HG03342 (cell line): Measurements from ENCODE around the gene PTGES2.
"Not testable (repeated sequence)": the region's sequence is repeated elsewhere in the genome, so short reads cannot be mapped to it uniquely, and the experiment has no call there.

ENCODE experiments used
- ATAC-seq: cut with Tn5 transposase; IDR thresholded peaks from one replicate; pipeline ENCODE4 v1.9.1; 2021; ENCODE audit warnings: mild to moderate bottlenecking, moderate library complexity; ENCODE audit not compliant: unreplicated experiment

Gene PTGES2

DNA sequence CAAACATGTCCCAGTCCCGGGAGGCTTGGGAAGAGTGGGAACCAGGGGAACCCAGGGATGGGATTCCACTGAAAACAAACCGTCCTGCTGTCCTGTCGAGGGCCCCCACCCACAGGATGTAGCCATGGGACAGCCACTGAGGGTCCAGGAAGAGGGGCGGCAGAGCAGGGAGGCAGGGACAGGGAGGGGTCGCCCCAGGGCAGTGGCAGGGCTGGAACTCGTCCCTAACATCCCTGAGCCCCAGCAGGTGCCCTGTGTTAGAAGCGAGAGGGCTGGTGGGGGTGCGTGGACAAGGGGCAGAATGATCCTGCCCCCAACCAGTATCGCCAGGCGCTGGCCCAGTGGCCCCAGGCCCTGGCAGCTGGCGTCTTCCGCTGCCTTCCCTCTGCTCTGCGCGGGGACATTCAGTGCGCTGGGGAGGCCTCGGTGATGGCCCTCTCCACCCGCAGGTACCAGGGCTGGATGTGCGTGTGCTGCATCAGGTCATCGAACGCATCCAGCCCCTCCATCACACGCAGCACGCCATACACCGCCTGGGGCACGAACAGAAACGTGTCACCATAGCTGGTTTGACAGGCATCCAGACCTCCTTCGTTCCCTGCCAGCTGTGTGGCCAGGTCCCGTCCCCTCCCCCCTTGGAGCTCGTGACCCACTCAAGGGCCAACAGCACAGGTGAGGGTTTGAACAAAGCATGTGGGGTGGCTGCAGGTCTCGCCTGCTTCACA, 6.6 kb downstream of the PTGES2 start:
- ATAC-seq, result no peak

DNA sequence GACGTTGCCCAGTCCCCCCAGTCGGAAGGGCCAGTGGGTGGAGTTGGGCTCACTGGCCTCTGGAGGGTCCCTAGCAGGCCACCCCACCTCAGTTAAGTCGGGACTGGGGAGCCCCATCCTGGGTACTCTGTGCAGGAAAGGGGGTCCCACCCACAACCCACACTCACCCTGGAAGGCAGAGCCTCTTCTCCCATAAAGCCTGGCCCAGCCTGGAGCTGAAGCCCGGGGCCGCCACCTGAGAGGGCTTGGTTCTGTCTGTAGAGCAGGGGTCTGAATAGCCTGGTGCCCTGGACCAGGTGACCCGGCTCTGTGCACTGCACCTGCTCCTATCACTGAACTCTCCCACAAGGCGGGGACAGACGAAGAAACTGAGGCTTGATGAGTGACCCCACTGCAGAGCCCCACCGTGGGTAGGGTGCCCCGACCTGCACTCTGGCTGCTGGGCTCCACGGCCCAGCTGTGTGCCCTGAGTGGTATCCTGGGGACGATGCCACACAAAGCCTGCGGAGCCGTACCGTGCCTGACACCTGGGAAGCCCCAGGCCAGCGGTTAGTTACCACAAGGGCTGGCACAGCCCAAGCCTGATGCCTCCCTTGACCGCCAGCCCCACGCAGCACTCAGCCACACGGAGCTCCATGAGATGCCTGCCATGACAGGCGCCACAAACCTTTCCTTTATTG, 7.3 kb downstream of the PTGES2 start:
- no peak for ATAC-seq

DNA sequence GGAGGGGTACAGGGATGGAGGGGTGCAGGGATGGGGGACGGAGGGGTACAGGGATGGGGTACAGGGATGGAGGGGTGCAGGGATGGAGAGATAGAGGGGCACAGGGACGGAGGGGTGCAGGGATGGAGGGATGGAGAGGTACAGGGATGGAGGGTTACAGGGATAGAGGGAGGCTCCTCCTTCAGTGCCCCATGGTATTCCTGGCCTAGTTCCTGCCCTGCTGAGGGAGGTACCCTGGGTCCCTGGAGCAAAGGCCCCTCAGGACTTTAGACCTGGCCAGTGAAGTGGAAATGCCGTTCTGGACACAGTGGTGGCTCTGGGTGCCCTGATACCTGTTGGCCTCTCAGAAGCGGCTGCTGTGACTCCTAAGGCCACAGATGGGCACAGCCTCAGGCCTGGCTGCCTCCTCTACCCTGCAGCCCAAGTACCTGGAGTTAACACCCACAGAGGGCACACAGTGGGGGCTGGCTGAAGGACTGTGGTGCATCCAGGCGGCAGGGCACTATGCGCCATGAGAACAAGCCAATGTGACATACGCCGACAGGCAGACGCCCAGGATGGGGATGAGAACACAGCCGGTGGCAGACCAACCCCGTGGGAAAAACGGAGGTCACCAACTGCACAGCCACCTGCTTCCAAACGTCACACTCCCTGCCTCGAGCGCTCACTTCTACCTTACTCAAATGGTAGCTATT, 8.4 kb downstream of the PTGES2 start:
- ATAC-seq, result no peak

DNA sequence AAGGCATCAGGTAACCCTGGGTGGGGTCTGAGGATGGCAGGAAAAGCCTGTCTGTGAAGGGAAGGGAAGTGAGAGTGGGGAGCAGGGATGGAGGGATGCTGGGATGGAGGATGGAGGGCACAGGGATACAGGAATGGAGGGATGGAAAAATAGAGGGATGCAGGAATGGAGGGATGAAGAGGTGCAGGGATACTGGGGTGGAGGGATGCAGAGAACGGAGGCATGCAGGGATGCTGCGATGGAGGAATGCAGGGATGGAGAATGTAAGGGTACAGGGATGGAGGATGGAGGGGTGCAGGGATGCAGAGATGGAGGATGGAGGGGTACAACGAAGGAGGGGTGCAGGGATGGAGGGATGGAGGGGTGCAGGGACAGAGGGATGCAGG, 9.1 kb downstream of the PTGES2 start:
- ATAC-seq, result no peak

DNA sequence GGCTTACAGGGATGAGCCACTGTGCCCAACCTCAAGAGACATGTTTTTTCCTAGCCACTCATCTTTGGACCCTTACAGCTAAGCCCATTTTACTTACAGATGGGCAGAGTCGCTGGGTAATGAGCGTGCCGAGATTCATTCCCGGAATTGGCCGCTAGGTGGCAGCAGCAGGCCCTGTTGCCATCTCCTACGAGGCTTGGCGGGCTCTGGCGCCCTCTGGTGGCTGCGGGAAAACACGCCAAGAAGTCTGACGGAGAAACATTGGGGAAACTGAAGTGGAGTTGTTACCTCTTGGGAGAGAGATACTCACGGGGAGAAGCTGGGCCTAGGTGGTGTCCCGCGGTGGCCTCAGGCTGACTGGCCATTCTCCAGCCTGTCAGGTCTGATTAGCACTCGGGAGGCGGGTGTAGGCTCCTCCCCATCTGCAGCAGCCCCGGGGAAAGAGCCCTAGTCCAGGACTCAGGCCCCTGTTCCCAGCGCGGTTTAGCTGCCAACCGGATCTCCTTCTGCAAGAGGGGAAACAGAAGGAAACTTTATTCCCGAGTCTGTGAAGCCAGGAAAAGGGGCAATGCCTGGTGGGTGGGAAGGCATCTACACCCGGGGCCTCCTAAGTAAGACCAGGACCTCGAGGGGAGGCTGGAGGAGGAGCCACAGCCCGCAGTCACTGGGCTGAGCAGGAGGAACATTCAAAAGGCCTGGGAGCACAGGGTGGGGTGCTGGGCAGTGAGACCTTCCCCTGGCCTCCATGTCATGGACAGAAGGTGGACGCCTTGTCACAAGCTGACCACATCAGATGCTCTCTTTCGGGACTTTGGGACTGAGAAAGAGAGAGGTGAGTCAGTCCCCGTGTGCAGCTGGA, 9.7 kb downstream of the PTGES2 start:
- peak; percentile 53 for ATAC-seq

DNA sequence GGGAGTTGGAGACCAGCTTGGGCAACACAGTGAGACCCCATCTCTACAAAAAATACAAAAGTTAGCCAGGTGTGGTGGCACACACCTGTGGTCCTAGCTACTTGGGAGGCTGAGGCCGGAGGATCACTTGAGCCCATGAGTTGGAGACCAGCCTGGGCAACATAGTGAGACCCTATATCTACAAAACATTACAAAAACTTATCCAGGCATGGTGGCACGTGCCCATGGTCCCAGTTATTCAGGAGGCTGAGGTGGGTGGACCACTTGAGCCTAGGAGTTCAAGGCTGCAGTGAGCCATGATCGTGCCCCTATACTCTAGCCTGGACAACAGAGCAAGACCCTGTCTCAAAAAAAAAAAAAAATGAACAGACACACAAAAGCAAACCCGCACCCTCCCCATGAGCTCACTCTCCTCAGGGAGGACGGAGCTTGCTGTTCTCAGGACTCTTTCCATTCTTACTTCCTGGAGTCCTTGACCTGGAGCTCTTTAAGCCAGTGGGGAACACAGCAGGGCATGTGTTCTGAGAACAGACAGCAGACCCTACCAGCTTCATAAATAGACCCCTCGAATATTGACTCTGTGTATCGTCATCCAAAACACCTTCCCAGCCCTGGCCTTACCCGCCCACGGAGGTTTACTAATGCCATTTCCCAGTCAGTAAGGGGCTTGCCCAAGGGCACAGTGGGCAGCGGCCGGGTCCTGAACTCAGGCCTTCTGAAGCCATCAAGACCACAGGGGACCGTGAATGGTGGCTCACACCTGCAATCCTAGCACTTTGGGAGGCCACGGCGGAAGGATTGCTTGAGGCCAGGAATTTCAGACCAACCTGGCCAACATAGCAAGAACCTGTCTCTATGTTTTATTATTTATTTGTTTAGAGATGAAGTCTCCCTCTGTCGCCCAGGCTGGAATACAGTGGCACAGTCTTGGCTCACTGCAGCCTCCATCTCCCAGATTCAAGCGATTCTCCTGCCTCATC, 11.1 kb downstream of the PTGES2 start:
- ATAC-seq, result no peak

DNA sequence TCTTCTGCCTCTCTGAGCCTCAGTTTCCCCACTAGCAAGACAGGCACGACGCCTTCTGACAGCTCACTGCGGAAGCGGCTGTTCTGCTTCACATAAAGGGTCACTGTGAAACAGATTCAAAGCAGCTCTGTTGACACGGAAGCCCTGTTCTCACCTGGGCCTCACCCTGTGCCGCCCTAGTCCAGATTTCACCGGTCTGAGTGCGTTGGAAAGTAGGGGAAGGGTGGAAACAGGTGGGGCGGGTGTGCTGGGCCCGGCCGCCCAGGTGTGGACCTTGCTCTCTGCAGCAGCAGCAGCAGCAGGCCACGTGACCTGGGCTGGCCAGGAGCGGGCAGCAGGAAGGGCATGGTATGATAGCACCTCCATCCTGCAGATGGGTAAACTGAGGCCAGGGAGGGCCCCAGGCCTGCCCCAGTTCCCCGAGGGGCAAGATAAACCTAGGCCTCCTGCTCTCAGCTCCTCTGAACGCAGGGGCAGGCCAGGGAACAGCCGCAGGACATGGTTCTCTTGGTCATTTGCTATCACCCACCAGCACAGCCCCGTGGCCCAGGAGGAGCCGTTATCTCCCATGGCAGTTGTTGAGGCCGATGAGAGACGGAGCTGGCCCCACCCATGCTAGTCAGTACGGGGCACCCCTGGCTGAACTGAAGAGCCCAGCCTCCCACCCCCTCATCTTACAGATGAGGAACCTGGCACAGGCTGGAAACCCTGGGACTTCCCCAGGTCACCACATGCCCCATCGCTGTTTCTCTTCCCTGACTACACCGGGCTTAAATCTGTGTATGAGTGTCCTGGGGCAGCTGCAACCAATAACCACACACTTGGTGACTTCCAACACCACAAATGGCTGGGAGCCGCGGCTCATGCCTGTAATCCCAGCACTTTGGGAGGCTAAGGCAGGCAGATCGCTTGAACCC, 12.1 kb downstream of the PTGES2 start:
- ATAC-seq, result no peak

DNA sequence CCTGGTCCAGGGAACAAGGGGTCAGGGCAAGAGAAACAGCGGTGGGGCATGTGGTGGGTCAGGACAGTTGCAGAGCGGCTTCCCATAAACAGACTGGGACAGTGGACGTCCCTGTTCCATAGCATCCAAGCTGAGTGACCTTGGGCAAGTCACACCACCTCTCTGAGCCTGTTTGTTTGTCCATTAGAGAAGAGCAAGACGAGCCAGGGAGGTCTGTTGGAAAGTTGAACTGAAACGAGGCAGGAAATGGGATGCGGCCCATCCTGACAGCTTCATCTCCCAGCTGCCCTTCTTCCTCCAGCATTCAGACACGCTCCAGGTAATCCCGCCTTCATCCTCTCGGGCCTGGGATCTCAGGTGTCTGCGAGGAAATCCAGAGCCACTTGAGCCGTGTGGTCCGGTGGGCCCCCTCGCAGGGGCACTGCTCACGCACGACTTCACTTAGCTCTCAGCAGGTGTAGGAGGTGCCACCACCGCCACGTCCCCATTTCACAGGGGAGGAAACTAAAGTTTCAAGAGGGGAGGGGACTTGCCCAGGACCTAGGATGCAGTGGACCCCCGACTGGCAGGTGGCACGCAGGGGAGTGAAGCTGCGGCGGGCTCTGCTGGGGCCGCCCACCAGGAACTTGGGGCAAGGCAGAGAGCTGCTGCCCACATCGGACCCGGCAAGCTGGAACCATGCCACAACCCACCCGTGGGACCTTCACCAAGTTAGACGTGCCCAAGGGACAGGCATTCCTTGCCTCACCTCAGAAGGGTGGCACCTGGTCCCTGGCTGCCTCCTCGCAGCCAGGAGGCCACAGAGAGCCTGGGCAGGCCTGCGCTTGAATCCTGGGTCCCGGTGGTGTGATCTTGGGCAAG, 13.0 kb downstream of the PTGES2 start:
- no peak for ATAC-seq

DNA sequence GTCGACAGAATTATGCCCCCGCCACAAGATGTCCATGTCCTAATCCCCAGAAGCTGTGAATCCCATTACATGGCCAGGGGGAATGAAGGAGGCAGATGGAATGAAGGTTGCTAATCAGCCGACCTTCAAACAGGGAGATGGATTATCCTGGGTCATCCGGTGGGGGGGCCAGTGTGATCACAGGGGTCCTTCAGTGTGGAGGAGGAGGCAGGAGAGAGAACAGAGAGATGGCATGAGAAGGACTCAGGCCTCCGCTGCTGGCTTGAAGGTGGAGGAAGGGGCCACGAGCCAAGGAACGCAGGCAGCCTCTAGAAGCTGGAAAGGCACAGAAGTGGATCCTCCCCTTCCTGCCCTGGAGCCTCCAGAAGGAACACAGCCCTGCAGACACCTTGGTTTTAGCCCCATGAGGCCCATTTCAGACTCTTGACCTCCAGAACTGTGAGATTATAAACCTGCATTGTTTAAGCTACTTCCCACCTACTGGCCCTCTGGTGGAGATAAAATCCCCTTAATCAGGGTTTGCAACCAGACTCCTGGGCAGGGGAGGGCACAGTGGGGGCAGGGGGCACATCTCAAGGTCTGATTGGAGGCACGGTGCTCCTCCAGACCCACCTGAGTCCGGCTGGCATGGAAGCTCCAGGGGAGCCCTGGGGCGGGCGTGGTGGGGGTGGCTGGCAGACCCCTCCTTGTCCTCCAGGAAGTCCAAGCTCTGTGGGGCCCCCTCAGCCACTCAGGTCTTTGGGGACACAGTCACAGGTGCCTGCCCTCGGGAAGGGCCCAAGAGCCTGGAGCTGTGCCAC, 13.8 kb downstream of the PTGES2 start:
- no peak for ATAC-seq

DNA sequence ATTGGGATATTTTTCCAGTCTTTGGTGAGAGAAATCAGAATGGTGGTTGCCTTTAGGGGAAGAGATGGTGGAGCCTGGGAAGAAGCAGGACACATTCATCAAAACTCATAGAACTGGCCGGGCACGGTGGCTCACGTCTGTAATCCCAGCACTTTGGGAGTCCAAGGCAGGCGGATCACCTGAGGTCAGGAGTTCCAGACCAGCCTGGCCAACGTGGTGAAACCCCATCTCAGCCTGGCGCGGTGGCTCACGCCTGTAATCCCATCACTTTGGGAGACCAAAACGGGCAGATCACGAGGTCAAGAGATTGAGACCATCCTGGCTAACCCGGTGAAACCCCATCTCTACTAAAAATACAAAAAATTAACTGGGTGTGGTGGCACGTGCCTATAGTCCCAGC, 15.8 kb downstream of the PTGES2 start:
- not testable (repeated sequence) for ATAC-seq

DNA sequence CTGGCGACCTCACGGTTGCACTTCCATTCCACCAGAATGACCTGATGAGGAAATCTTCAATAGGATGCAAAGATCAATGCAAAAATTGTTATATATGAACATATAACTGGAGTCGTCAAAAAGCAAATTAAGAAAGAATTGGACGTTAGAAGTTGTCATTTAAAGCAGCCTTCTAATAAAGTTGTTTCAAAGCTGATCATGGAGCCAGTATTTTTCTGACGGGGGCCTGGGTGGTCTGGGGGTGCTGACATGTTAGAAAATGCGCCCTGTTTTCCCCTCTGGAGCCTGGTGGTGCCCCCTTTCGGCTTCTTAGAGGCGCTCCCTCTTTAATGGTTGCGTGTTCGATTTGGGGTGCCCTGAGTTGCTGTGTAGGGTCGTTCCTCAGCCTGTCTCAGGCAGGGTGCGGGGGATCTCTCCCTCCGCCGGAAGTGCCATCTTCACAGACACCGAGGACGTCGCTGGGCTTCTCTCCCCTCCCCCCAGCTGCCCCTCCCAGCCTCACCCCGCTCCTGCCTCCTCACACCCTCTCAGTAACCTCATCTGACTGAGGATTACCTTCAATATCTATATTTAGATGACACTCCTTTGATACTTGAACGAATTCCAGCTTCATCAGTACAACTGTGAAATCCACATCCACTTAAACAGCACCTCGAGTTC, 18.3 kb downstream of the PTGES2 start:
- ATAC-seq, result no peak

DNA sequence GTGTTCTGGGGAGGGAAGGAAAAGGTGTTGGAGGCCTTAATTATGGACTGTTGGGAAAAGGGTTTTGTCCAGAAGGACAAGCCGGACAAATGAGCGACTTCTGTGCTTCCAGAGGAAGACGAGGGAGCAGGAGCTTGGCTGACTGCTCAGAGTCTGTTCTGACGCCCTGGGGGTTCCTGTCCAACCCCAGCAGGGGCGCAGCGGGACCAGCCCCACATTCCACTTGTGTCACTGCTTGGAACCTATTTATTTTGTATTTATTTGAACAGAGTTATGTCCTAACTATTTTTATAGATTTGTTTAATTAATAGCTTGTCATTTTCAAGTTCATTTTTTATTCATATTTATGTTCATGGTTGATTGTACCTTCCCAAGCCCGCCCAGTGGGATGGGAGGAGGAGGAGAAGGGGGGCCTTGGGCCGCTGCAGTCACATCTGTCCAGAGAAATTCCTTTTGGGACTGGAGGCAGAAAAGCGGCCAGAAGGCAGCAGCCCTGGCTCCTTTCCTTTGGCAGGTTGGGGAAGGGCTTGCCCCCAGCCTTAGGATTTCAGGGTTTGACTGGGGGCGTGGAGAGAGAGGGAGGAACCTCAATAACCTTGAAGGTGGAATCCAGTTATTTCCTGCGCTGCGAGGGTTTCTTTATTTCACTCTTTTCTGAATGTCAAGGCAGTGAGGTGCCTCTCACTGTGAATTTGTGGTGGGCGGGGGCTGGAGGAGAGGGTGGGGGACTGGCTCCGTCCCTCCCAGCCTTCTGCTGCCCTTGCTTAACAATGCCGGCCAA, 19.1 kb downstream of the PTGES2 start:
- ATAC-seq, result no peak

DNA sequence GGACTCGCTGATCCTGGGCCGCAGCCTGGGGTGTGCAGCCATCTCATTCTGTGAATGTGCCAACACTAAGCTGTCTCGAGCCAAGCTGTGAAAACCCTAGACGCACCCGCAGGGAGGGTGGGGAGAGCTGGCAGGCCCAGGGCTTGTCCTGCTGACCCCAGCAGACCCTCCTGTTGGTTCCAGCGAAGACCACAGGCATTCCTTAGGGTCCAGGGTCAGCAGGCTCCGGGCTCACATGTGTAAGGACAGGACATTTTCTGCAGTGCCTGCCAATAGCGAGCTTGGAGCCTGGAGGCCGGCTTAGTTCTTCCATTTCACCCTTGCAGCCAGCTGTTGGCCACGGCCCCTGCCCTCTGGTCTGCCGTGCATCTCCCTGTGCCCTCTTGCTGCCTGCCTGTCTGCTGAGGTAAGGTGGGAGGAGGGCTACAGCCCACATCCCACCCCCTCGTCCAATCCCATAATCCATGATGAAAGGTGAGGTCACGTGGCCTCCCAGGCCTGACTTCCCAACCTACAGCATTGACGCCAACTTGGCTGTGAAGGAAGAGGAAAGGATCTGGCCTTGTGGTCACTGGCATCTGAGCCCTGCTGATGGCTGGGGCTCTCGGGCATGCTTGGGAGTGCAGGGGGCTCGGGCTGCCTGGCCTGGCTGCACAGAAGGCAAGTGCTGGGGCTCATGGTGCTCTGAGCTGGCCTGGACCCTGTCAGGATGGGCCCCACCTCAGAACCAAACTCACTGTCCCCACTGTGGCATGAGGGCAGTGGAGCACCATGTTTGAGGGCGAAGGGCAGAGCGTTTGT, 19.9 kb downstream of the PTGES2 start:
- no peak for ATAC-seq

DNA sequence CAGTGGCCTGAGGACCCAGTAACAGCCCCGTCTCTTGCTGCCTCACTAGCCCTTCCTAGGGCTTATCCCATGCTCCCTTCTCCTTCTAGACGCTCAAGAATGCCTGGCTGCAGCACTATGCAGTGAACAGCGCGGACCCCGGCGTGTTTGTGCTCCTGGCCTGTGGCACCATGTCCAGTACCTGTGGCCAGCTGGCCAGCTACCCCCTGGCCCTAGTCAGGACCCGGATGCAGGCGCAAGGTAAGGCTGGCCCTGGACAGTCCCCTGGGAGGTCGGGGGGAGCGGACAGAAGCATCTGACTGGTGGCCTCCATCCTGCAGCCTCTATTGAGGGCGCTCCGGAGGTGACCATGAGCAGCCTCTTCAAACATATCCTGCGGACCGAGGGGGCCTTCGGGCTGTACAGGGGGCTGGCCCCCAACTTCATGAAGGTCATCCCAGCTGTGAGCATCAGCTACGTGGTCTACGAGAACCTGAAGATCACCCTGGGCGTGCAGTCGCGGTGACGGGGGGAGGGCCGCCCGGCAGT, 20.5 kb downstream of the PTGES2 start:
- no peak for ATAC-seq
